Liver (tissue), 3 donors: ENCODE results near the gene CACNB4.

Source experiments
- ATF3 ChIP-seq: IDR thresholded peaks from 2 replicates; pipeline ENCODE4 v1.6.1; 2016; ENCODE audit warnings: antibody characterized with exemption
- CTCF ChIP-seq: fragments of 150-350 bp; IDR thresholded peaks from 2 replicates; pipeline ENCODE4 v1.5.1; 2017; ENCODE audit warnings: improper control_type of control experiment, low read depth, low read length; ENCODE audit not compliant: missing input control
- GABPA ChIP-seq, 2 donors: IDR thresholded peaks in 1 of 2; conservative IDR thresholded peaks in 1 of 2; 2 replicates each; pipeline ENCODE4 v1.6.1; 2016; ENCODE audit warnings: antibody characterized with exemption in 2 of 2, mild to moderate bottlenecking in 1 of 2, moderate library complexity in 1 of 2
- donor health status: healthy.
- donor health status: healthy.

GRCh38 chr2:151931756-151932155 lies 167.1 kb downstream of the CACNB4 start:
- TF ChIP-seq CTCF: no peak
- no peak for TF ChIP-seq GABPA (IDR thresholded peaks at IDR 0.05 in 1 of 2, conservative IDR thresholded peaks at IDR 0.05 in 1 of 2)
- TF ChIP-seq ATF3: no peak
